Mononuclear cell (primary cell): ENCODE measurements around the gene CSNK1D. TPM values are rescaled to one million over a fixed set of nuclear protein-coding genes. Genes with fewer than 3 reads are reported as not detected.

Source experiments
- H3K27me3 ChIP-seq: 2 replicates; pipeline ENCODE4 v1.6.0; 2011; ENCODE audit warnings: low read length, control low read depth; ENCODE audit not compliant: insufficient read depth
- H3K4me1 ChIP-seq: 2 replicates; pipeline ENCODE4 v1.5.1; 2011; ENCODE audit warnings: mild to moderate bottlenecking, low read length, control low read depth; ENCODE audit not compliant: insufficient read depth
- H3K4me3 ChIP-seq: 2 replicates; pipeline ENCODE4 v1.5.1; 2011; ENCODE audit warnings: mild to moderate bottlenecking, low read length, moderate library complexity
- H3K9me3 ChIP-seq: 2 replicates; pipeline ENCODE4 v1.5.1; 2011; ENCODE audit warnings: low read depth, mild to moderate bottlenecking, control low read depth, low read length
- total RNA-seq: library from RNA; depleted of rRNA; stranded (reverse); fragments of >200 nt; gene quantifications from one replicate; pipeline ENCODE4 v1.2.3, GENCODE V29; 2012

The CSNK1D gene
- total RNA-seq, 1 donor = 89.3 TPM

DNA sequence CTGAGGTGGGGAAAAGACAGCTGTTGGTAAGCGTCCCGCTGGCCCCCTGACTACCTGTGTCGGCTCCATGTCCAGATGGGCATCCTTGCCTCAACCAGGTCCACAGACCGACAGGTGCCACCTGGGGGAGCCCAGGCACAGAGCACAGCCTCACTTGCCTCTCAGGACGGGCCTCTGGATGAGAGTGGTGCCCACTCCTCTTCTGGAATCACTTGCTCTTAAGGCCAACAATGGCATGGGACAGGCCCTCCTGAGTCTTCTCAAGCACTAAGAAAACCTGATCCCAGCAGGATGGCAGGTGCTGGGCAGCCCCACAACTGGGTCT lies 27.5 kb downstream of the CSNK1D start:
- Histone ChIP-seq H3K4me3 (no peak overlapping the region), H3K27me3 (no peaks in the 10 kb centered on the region), H3K4me1 (peaks cover 35% of the 10 kb centered on the region), H3K9me3 (no peaks in the 10 kb centered on the region)

DNA sequence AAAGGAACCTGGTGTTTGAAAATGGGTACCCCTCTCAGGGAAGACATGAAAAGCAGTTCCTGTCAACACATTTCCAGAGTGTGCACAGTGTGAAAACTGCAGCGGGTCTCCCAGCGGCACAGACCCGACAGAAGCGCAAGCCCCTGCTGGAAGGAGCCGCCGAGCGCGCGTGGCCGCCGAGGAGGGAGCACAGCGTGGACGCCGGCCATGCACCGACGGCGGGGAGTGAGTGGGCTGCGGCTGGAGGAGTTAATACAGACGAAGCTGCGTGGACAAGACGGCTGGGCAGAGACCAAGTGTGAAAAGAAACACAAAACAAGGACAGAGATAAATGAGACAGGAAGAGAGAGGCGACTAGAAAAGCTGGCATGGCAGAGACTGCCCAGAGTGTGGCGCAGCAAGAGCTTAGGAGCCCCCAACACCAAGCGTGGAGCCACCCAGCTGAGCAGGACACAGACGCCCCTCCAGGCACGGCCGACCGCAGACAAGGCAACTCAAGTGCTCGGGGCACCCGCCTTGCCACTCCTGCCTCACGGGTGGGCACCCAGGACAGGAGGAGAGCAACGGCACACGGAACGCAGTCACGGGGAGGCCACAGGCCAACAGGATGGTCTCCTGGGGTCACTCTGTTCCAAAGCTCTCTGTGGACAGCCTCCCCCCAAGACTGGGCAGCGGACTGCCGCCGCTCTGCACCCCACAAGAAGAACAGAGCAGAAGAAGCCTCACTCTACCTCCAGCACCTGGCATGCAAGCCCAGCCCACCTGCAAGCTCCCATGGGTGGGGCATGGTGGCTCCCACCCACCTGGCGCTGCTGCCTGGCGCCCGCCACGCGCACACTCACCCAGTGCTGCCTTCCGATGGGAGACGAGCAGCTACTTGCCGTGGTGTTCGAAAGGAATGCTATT lies 28.1 kb downstream of the CSNK1D start:
- Histone ChIP-seq H3K4me3 (no peak overlapping the region), H3K9me3 (no peaks in the 10 kb centered on the region), H3K4me1 (peaks cover 41% of the 10 kb centered on the region), H3K27me3 (no peaks in the 10 kb centered on the region)

DNA sequence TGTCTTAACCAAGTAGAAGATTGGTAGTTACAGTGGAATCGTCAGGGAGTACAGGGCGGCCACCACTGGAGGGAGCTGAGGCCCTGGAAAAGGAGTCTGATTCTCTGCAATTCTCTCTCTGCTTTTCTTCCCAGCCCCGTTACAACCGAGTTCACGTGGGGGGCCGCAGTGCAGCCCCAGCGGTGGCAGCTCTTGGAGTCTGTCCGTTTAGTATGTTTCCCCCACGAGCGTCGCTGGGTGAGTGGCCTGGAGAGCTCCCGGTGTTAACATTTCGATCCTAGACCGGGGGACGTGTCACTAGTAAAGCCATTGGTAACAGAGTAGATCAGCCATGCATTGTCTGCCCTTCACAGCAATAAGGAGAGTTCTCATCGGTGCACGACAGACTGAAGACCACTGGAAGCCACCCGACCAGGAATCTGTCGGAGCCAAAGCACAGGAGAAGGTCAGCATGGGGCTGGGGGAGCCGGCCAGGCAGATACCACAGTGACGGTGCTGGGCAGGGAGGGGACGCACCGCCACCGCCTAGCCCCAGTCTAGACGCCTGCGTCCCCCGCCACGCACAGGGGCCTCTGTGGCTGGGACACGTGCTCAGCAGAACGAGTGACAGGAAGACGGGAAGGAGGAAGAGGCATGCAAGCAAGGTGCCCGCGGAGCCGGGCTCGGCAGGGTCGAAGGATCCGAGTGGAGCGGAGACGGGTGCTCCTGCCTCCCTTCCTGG lies 28.9 kb downstream of the CSNK1D start:
- Histone ChIP-seq H3K27me3 (no peaks in the 10 kb centered on the region), H3K9me3 (no peaks in the 10 kb centered on the region), H3K4me1 (peaks cover 49% of the 10 kb centered on the region), H3K4me3 (no peak overlapping the region)

DNA sequence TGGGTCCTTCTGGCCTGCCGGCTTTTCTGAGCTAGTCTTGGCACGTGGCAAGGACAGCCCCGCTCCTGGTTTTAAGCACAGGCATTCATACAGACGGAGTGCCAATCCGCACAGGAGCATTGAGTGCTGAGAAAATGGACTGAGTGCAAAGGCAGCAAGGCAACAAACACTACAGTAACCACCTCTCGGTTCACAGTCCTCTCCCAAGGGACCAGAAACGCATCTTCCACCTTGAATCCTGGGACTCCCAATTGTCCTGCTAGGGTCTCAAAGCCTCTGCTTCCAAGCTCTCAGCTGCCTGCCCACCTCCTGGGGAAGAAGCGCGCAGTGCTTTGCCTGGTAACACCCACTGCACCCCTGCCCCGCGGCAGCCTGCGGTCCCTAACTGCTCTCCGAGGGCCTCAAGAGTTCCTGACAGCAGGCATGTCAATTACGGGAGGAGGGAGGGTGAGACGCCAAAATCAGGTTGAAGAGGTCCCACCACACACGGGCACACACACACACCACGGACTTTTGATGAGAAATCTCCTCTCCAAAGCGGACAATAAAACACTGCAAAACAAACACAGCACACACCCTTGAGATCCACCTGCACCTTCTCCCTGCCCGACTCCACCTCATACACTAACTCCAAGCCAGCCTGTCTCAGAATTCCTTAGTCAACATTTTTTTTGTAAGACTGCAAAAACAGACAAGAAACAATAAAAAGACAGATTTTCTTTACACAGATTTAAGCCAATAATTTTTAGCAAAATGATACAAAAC lies 29.7 kb downstream of the CSNK1D start:
- no peaks in the 10 kb centered on the region for H3K27me3 ChIP-seq
- no peak overlapping the region for H3K4me3 ChIP-seq
- peaks cover 56% of the 10 kb centered on the region for H3K4me1 ChIP-seq
- H3K9me3 ChIP-seq = no peaks in the 10 kb centered on the region

DNA sequence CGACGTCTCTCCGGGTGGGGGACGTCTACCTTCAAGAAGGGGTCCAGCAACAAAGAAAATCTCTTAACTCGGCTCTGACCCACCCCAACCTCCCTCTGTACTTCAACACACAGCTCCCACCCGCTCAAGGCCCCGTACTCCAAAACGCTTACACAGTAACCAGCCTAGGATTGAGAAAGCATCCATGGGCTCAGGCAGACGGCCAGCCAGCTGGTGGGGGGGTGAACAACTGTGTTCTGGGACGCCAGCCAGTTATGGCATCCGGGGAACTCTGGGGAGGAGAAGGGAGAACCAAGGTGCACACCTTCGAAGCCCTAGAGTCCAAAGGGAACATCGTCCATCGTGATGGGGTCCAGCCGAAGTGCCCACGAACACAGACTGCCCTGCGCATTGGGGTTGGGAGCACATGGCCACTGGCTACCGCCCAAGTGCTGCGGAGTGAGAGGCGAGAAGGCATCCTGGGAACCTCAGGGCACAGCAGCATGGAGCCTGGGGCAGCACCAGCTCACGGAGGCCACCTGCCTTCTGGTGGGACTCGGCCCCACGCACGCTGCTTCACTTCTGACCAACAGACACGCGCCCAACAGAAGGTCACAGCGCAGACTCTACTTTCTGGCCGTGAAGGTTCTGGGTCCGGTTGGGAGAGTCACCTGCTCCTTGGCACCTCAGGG lies 30.4 kb downstream of the CSNK1D start:
- Histone ChIP-seq H3K27me3 (no peaks in the 10 kb centered on the region), H3K4me3 (no peak overlapping the region), H3K4me1 (peaks cover 64% of the 10 kb centered on the region), H3K9me3 (no peaks in the 10 kb centered on the region)

DNA sequence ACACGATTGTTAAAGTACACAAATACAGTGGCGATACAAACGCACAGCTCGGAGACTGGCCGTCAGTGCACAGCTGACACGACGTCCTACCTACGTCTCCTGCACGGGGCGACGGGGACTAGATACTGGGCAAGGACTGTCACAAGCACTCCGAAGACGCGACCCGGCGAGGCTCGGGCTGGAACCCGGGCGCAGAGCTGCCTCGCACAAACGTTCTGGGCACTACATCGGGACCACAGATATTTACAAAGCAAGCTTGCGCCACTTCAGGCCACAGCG lies 30.9 kb downstream of the CSNK1D start:
- no peaks in the 10 kb centered on the region for H3K9me3 ChIP-seq
- peaks cover 68% of the 10 kb centered on the region for H3K4me1 ChIP-seq
- H3K4me3 ChIP-seq = no peak overlapping the region
- H3K27me3 ChIP-seq = no peaks in the 10 kb centered on the region

DNA sequence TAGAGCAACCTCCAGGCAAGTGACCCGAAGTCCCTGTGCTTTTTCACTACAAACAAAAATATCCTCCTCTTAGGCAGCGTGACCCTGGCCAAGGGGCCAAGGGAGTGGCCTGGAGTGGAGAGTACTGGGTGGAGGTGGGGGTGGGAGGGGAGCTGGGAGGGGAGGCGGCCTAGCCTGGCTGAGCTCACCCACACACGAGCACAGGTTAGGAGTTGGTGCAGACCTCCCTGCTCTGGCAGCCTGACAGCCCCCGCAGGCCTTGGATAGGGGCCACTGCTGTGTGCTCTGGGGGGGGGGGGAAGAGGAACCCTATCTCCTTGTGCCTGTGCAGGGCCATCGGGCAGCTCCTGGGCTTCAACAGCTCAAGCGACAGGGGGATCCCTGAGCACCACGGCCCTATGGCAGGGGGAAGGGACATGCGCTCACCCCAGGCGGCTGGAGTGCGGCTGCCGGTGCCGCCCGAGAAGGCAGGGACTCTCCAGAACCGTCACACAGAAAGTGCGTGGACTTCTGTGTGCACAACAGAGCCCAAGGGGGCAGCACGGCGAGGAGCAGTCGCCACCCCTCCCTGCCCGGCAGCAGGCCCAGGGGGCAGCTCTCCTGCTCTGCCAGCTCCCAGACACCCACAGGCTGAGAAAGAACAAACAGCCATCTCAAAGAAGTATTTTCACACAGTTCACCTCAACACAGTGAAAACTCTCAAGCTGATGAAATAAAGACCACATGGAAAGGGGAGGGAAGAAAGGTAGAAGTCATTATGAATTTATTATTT lies 31.4 kb downstream of the CSNK1D start:
- Histone ChIP-seq H3K4me1 (peaks cover 69% of the 10 kb centered on the region), H3K27me3 (no peaks in the 10 kb centered on the region), H3K4me3 (no peak overlapping the region), H3K9me3 (no peaks in the 10 kb centered on the region)

DNA sequence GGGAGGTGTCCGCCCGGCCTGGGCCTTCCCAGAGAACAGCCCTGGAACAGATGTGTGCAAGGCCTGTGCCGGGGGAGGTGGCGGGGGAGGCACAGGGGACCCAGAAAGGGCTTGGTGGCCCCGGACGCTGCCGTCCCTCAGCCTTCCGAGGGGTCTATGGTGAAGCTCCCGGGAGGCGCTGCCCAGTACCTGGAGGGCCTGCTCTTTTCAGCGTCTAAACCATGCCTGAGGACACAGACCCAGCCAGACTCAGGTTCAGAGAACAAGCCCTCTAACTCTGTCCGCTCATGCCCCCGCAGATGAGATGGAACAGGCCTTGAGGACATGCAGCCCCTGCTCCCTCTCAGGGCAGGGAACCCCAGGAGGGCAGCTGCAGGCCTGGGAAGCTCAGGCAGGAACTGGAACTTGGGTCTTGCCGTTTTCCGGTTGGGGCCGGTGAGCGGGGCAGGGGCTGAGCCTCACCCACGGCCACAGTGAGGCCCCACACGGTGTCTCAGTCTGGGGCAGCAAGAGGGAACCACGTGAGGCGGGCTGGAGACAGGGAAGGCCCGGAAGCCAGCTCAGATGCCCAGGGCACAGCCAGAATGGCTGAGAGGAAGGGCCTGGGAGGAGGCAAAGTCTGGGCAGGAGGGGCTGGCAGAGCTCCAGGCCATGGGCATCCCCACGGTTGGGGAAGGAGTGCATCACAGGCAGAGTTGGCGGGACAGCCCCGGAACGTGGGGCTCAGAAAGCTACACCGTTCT lies 32.1 kb downstream of the CSNK1D start:
- H3K4me1 ChIP-seq = peaks cover 69% of the 10 kb centered on the region
- no peaks in the 10 kb centered on the region for H3K27me3 ChIP-seq
- no peak overlapping the region for H3K4me3 ChIP-seq
- H3K9me3 ChIP-seq = no peaks in the 10 kb centered on the region

DNA sequence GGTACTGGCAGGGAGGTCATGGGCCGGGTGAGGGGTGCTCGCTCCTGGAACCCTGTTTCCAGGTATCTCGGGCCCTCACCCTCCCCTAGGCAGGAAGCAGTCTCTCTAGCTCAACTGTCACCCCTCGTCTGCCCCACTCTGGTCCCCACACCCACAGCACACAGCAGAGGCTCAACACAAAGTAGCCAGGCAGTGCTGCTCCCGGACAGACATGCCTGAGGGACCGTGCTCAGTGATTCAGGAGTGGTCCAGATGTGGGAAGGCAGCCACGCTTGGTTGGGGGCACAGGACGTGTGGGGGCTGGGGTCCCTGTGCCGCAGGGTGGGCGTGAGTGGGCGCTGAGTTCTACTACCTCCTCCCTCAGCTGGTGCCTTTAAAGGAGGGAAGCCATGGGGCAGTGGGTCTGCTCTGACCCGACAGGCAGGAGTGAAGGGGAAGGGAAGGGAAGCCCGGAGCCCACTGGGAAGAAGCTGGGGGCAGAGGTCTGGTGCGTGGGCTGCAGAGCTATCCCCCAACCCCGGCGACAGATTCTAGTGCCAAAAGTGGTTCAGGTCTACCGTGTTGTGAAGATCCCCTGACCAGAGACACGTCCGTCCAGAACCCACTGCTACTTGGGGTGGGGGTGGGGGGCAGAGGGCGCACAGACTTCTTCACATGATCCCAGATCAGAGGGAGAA lies 32.9 kb downstream of the CSNK1D start:
- peaks cover 76% of the 10 kb centered on the region for H3K4me1 ChIP-seq
- no peaks in the 10 kb centered on the region for H3K9me3 ChIP-seq
- H3K27me3 ChIP-seq = no peaks in the 10 kb centered on the region
- H3K4me3 ChIP-seq = no peak overlapping the region

DNA sequence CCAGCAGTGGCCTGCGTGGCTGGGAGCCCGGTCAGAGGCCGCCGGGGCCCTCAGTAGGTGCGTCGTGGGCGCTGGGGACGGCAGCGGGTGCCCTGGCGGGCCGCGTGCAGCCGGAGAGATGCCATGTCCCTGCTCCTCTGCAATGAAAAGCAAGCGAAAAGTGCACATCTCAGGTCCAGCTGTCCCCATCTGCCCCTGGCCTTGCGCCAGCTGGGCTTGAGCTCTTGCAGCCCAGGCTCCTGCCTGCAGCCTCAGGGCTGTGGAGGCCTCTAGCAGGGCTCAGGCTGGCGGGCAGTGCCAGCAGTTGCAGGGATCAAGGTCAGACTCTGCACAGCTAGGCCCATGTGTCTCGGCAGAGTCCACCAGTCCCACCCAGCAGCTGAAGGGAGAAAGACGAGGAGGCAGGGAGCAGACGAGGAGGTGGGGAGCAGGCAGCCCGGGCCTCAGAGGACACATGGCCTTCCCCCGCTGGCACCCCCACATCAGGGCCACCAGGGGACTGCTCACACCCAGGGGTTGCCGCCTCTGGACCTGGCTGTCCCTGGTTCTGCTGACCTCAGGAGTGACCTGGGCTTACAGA lies 33.5 kb downstream of the CSNK1D start:
- Histone ChIP-seq H3K9me3 (no peaks in the 10 kb centered on the region), H3K27me3 (no peaks in the 10 kb centered on the region), H3K4me3 (no peak overlapping the region), H3K4me1 (peaks cover 82% of the 10 kb centered on the region)

DNA sequence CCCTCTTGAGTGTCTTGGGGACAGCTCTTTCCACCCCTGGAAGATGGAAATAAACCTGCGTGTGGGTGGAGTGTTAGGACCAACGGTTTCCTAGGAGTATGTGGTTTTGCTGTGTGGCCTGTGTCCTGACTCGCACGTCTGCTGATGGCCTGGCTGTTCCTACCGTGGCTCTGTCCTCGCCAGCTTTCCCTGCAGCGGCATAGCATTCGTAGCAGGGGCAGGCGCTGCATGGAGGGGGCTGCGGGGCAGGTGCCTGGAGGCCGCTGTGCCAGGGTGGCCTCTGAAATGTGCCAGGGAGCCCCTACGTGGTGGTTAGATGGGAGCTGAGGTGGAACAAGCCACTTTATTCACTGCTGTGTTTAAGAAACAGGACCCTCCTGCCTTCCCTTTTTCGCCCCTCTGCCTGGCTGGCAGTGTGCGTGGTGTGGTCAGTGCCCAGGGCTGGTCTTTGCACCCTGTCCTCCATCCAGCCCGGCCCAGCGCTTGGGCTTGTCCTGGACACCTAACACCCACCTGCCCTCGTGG lies 34.0 kb downstream of the CSNK1D start:
- H3K27me3 ChIP-seq = no peaks in the 10 kb centered on the region
- H3K4me1 ChIP-seq = peaks cover 88% of the 10 kb centered on the region
- H3K9me3 ChIP-seq = no peaks in the 10 kb centered on the region
- H3K4me3 ChIP-seq = no peak overlapping the region

DNA sequence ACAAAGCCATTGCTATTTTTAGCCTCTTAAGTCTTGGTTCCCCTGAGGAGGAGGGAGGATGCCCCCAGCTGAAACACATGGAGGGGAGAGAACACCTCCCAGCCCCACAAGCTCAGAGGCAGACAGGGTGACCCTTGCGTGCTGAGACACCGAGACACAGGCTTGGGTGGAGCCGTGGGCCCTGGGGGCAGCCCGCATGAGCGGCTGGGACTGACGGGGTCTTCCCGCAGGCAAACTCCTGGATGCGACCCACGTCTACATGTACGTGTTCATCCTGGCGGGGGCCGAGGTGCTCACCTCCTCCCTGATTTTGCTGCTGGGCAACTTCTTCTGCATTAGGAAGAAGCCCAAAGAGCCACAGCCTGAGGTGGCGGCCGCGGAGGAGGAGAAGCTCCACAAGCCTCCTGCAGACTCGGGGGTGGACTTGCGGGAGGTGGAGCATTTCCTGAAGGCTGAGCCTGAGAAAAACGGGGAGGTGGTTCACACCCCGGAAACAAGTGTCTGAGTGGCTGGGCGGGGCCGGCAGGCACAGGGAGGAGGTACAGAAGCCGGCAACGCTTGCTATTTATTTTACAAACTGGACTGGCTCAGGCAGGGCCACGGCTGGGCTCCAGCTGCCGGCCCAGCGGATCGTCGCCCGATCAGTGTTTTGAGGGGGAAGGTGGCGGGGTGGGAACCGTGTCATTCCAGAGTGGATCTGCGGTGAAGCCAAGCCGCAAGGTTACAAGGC lies 34.9 kb downstream of the CSNK1D start:
- Histone ChIP-seq H3K27me3 (no peaks in the 10 kb centered on the region), H3K9me3 (no peaks in the 10 kb centered on the region), H3K4me3 (no peak overlapping the region), H3K4me1 (peaks cover 96% of the 10 kb centered on the region)
